Dermis microvascular lymphatic vessel endothelial cell (primary cell): ENCODE data around the gene CACNA1A. TPM values are rescaled to one million over a fixed set of nuclear protein-coding genes. Genes with fewer than 3 reads are reported as not detected.
"Not testable (repeated sequence)": the region's sequence is repeated elsewhere in the genome, so short reads cannot be mapped to it uniquely, and the experiment has no call there.

Experiments
- DNase-seq, 2 donors: peaks; one replicate each; pipeline versions ENCODE4 v3.0.0 to v3.0.0-alpha.2; 2010; ENCODE audit warnings: low read depth in 2 of 2
- total RNA-seq: library from RNA; depleted of rRNA; stranded (reverse); fragments of >200 nt; gene quantifications from 2 replicates; pipeline ENCODE4 v1.2.1, GENCODE V29; 2014

Gene CACNA1A
- total RNA-seq, 1 donor from 2014 or later, result under 0.01 TPM

GRCh38 chr19:13366529-13367143 is 139.6 kb downstream of the CACNA1A start:
- DNase-seq, result peak in 1 of 2 donors; percentile 14

GRCh38 chr19:13363954-13364353 is 142.3 kb downstream of the CACNA1A start:
- DNase-seq, result no peak

GRCh38 chr19:13363245-13363644 is 143.0 kb downstream of the CACNA1A start:
- DNase-seq, result no peak

- no peak for DNase-seq
Measured at GRCh38 chr19:13362668-13363067, 143.6 kb downstream of the CACNA1A start.

- DNase-seq, result not testable (repeated sequence)
Measured at GRCh38 chr19:13361726-13362125, 144.6 kb downstream of the CACNA1A start.

GRCh38 chr19:13356686-13357280 is 149.5 kb downstream of the CACNA1A start:
- DNase-seq, result no peak

- DNase-seq, result no peak
Measured at GRCh38 chr19:13356185-13356584, 150.1 kb downstream of the CACNA1A start.

- DNase-seq, result no peak
Measured at GRCh38 chr19:13355356-13355755, 150.9 kb downstream of the CACNA1A start.

GRCh38 chr19:13353625-13354024 is 152.7 kb downstream of the CACNA1A start:
- DNase-seq, result no peak

GRCh38 chr19:13350759-13351158 is 155.5 kb downstream of the CACNA1A start:
- DNase-seq, result no peak

GRCh38 chr19:13350072-13350471 is 156.2 kb downstream of the CACNA1A start:
- no peak for DNase-seq

GRCh38 chr19:13347367-13347766 is 158.9 kb downstream of the CACNA1A start:
- no peak for DNase-seq

- DNase-seq, result no peak
Measured at GRCh38 chr19:13343514-13343913, 162.8 kb downstream of the CACNA1A start.

- DNase-seq, result no peak
Measured at GRCh38 chr19:13342672-13343071, 163.6 kb downstream of the CACNA1A start.

GRCh38 chr19:13339869-13340268 is 166.4 kb downstream of the CACNA1A start:
- DNase-seq, result no peak

GRCh38 chr19:13337181-13337580 is 169.1 kb downstream of the CACNA1A start:
- no peak for DNase-seq

GRCh38 chr19:13334801-13335481 is 171.3 kb downstream of the CACNA1A start:
- no peak for DNase-seq

- no peak for DNase-seq
Measured at GRCh38 chr19:13330285-13330684, 176.0 kb downstream of the CACNA1A start.

- DNase-seq, result no peak
Measured at GRCh38 chr19:13329766-13330165, 176.5 kb downstream of the CACNA1A start.

- DNase-seq, result no peak
Measured at GRCh38 chr19:13328241-13328640, 178.0 kb downstream of the CACNA1A start.

GRCh38 chr19:13319526-13319925 is 186.8 kb downstream of the CACNA1A start:
- no peak for DNase-seq

GRCh38 chr19:13318190-13318589 is 188.1 kb downstream of the CACNA1A start:
- no peak for DNase-seq

GRCh38 chr19:13315495-13315894 is 190.8 kb downstream of the CACNA1A start:
- DNase-seq, result no peak
